ENCODE measurements around the gene TMEM123.

DNA sequence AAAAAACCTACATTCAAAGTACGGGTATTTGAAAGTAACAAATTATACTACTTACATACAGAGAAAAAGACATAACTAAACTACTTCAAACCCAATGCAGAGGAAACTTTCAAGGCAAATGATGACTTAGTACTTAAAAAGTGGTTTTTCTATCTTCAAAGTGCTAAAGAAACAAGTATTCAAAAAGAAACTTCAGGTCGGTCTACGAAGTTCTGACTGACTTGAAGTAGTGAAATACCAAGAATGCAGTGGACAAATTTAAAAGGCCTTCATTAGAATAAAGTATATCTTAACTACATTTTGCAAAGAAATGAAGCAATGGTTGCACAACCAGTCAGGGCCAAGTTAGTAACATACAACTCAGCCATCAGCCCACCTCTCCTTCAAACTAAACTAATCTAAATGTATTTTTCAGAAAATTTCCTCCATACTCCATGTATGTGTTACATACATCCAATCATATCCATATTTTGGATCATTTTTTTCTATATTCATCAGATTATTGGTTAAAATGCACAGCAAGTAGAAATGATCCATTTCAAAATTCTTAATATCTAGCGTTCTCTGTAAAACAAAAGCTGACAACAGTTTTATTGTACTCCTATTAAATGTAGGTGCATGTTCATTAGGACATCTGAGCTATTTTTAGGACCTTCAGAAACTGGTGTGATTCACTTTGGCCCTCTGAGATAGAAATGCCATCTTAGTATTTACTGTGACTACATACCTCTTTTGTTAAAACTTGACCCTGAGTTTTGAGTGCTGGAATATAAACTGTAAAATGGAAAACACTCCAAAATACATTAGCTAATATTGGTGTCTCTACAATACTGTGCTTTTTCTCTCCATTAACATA is 55.6 kb downstream of the TMEM123 start:
- TF ChIP-seq EZH2 (IDR thresholded peaks at IDR 0.05; ENCODE audit: borderline replicate concordance, low read length): no peak
- TF ChIP-seq, protein P1, sequence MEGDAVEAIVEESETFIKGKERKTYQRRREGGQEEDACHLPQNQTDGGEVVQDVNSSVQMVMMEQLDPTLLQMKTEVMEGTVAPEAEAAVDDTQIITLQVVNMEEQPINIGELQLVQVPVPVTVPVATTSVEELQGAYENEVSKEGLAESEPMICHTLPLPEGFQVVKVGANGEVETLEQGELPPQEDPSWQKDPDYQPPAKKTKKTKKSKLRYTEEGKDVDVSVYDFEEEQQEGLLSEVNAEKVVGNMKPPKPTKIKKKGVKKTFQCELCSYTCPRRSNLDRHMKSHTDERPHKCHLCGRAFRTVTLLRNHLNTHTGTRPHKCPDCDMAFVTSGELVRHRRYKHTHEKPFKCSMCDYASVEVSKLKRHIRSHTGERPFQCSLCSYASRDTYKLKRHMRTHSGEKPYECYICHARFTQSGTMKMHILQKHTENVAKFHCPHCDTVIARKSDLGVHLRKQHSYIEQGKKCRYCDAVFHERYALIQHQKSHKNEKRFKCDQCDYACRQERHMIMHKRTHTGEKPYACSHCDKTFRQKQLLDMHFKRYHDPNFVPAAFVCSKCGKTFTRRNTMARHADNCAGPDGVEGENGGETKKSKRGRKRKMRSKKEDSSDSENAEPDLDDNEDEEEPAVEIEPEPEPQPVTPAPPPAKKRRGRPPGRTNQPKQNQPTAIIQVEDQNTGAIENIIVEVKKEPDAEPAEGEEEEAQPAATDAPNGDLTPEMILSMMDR (conservative IDR thresholded peaks at IDR 0.05 in 1 of 2, IDR thresholded peaks at IDR 0.05 in 1 of 2; ENCODE audit: extremely low read depth in 1 of 2, insufficient read depth in 1 of 2, low read depth in 1 of 2, low read length in 2 of 2): no peak

Data from mammary epithelial cell (primary cell).